Neuronal stem cell (in vitro differentiated cells): ENCODE measurements around the gene BCDIN3D.
A peak's percentile ranks its signal among the peaks of the same experiment; 100 is the strongest.

Experiments used
- DNase-seq: peaks from one replicate; pipeline ENCODE4 v3.0.0-alpha.2; 2013; ENCODE audit warnings: low spot score
- H2AFZ ChIP-seq: one replicate; pipeline ENCODE4 v1.6.1; 2013; ENCODE audit warnings: mild to moderate bottlenecking, low read length, inconsistent platforms
- H2AK5ac ChIP-seq: 2 replicates; pipeline ENCODE4 v1.6.1; 2013; ENCODE audit warnings: low read depth, mild to moderate bottlenecking, inconsistent platforms, low read length, moderate library complexity, mixed read lengths
- H2BK120ac ChIP-seq: 2 replicates; pipeline ENCODE4 v1.6.1; 2013; ENCODE audit warnings: low read depth, mild to moderate bottlenecking, inconsistent platforms, low read length, moderate library complexity, mixed read lengths
- H2BK12ac ChIP-seq: one replicate; pipeline ENCODE4 v1.6.1; 2013; ENCODE audit warnings: low read length, inconsistent platforms
- H2BK15ac ChIP-seq: 2 replicates; pipeline ENCODE4 v1.6.1; 2013; ENCODE audit warnings: mild to moderate bottlenecking, low read length, inconsistent platforms, mixed read lengths
- H2BK5ac ChIP-seq: one replicate; pipeline ENCODE4 v1.6.1; 2013; ENCODE audit warnings: inconsistent platforms, mild to moderate bottlenecking, low read length, moderate library complexity
- H3K14ac ChIP-seq: one replicate; pipeline ENCODE4 v1.6.1; 2013; ENCODE audit warnings: low read length, inconsistent platforms
- H3K18ac ChIP-seq: 2 replicates; pipeline ENCODE4 v1.6.1; 2013; ENCODE audit warnings: low read length, inconsistent platforms
- H3K23ac ChIP-seq: 2 replicates; pipeline ENCODE4 v1.6.1; 2013; ENCODE audit warnings: low read depth, mild to moderate bottlenecking, mixed read lengths, low read length, inconsistent platforms; ENCODE audit not compliant: poor library complexity
- H3K27ac ChIP-seq: replicated peaks from 3 replicates; pipeline ENCODE4 v1.5.1; 2013; ENCODE audit warnings: low read length, inconsistent platforms
- H3K27me3 ChIP-seq, 3 experiments: 2 replicates each; pipeline ENCODE4 v1.6.1; 2013; ENCODE audit warnings: low read length in 3 of 3, mild to moderate bottlenecking in 2 of 3, inconsistent platforms in 1 of 3, low read depth in 1 of 3, mixed read lengths in 1 of 3, moderate library complexity in 1 of 3; ENCODE audit not compliant: control insufficient read depth in 3 of 3, insufficient read depth in 3 of 3
- H3K36me3 ChIP-seq, 2 donors: replicated peaks in 1 of 2; 2 replicates each; pipeline ENCODE4 v1.6.1; 2013; ENCODE audit warnings: low read length in 2 of 2; ENCODE audit not compliant: control insufficient read depth in 2 of 2, insufficient read depth in 2 of 2
- H3K4ac ChIP-seq: 2 replicates; pipeline ENCODE4 v1.6.1; 2013; ENCODE audit warnings: inconsistent platforms, mild to moderate bottlenecking, low read length, moderate library complexity
- H3K4me1 ChIP-seq, 2 donors: 1 replicate in 1 of 2; 2 replicates in 1 of 2; pipeline ENCODE4 v1.6.1; 2013; ENCODE audit warnings: low read length in 2 of 2, low read depth in 1 of 2; ENCODE audit not compliant: control insufficient read depth in 2 of 2, insufficient read depth in 1 of 2
- H3K4me2 ChIP-seq: one replicate; pipeline ENCODE4 v1.6.1; 2013; ENCODE audit warnings: mild to moderate bottlenecking, low read length, inconsistent platforms; ENCODE audit not compliant: insufficient read depth, poor library complexity, severe bottlenecking
- H3K4me3 ChIP-seq, 2 donors: 2 replicates each; pipeline ENCODE4 v1.5.1; 2013; ENCODE audit warnings: low read length in 2 of 2, mild to moderate bottlenecking in 2 of 2, inconsistent platforms in 1 of 2, moderate library complexity in 1 of 2
- H3K79me1 ChIP-seq: one replicate; pipeline ENCODE4 v1.6.1; 2013; ENCODE audit warnings: low read depth, mild to moderate bottlenecking, inconsistent platforms, low read length, moderate library complexity
- H3K9ac ChIP-seq: one replicate; pipeline ENCODE4 v1.6.1; 2013; ENCODE audit warnings: mild to moderate bottlenecking, low read depth, low read length, inconsistent platforms; ENCODE audit not compliant: poor library complexity
- H3K9me3 ChIP-seq, 2 donors: replicated peaks in 1 of 2; 2 replicates each; pipeline versions ENCODE3 to v1.6.1; 2013; ENCODE audit warnings: low read length in 2 of 2, mild to moderate bottlenecking in 2 of 2, inconsistent platforms in 1 of 2, low read depth in 1 of 2, mixed read lengths in 1 of 2, moderate library complexity in 1 of 2; ENCODE audit not compliant: control insufficient read depth in 2 of 2, insufficient read depth in 1 of 2
- H4K8ac ChIP-seq: one replicate; pipeline ENCODE4 v1.6.1; 2013; ENCODE audit warnings: low read depth, mild to moderate bottlenecking, inconsistent platforms, low read length, moderate library complexity
- H4K91ac ChIP-seq: one replicate; pipeline ENCODE4 v1.6.1; 2013; ENCODE audit warnings: low read length, low read depth, mild to moderate bottlenecking, inconsistent platforms; ENCODE audit not compliant: poor library complexity
- WGBS, 2 donors: extraction: QIAGEN DNeasy Blood & Tissue Kit; methylation state at CpG; one replicate each; pipeline ENCODE4 v1.1.7; 2013; ENCODE audit warnings: missing lambda C conversion rate in 2 of 2, mixed read lengths in 1 of 2; ENCODE audit not compliant: insufficient read length in 2 of 2, insufficient replicate concordance in 1 of 2; ENCODE audit errors: extremely low coverage in 2 of 2; 5-methylcytosine and 5-hydroxymethylcytosine counted together

Gene BCDIN3D

DNA sequence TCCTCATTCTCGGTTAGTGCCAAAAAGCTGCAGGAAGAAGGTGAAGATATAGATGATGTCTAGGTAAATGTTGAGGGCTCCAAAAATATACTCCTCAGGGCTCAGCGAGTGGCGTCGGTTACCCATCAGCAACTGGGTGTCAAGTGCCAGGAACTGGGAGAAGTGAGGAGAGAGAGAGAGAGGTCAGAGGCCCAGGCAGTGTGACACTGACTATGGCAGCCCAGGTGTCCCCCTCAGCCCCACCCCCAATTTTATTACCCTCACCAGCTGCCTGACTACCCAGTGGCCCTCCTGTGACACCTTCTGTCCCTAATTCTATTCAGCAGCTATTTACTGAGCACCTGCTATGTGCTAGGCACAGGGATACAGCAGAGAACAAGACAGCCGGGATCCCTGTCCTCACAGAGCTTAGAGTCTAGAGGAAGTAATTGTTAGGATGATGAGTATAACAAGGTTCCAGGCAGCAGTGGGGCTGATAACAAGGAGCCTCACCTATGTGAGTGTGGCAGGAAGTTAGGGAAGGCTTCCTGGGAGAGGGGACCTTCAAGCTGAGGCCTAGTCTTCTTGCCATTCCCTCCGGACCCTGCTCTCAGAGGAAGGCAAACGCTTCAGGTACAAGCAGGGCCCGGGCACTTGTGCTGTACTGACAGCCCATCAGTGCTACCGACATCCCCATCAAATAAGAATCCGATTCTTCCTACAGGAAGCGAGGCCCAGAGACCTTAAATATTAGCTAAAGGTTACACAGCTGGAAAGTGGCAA is 27.8 kb upstream of the BCDIN3D start:
- Histone ChIP-seq H3K23ac (no peak overlapping the region), H3K4me1 (peaks cover 0 to 7% of the 10 kb centered on the region in 2 donors), H2AK5ac (no peak overlapping the region), H2AFZ (no peak overlapping the region), H2BK5ac (peak overlapping the region; percentile 73), H3K4ac (no peak overlapping the region), H3K27ac (no peak overlapping the region), H3K9ac (no peak overlapping the region), H3K27me3 (peaks cover 0 to 59% (median 0%) of the 10 kb centered on the region in 3 experiments), H2BK15ac (peak overlapping the region; percentile 18), H3K9me3 (no peaks in the 10 kb centered on the region), H3K18ac (no peak overlapping the region), H4K91ac (no peak overlapping the region), H2BK120ac (no peak overlapping the region), H3K4me3 (no peak overlapping the region), H4K8ac (no peak overlapping the region), H3K4me2 (no peak overlapping the region), H3K14ac (no peak overlapping the region), H3K79me1 (no peaks in the 10 kb centered on the region), H3K36me3 (no peaks in the 10 kb centered on the region), H2BK12ac (no peak overlapping the region)
- no peak for DNase-seq
- WGBS, 2 donors: no CpG with 5 or more reads among the region's 11 CpGs

GRCh38 chr12:49869816-49870500 is 27.1 kb upstream of the BCDIN3D start:
- Histone ChIP-seq H4K91ac (no peak overlapping the region), H3K4me1 (peaks cover 0 to 7% of the 10 kb centered on the region in 2 donors)
- no CpG with 5 or more reads among the region's 14 CpGs for WGBS, 2 donors

DNA sequence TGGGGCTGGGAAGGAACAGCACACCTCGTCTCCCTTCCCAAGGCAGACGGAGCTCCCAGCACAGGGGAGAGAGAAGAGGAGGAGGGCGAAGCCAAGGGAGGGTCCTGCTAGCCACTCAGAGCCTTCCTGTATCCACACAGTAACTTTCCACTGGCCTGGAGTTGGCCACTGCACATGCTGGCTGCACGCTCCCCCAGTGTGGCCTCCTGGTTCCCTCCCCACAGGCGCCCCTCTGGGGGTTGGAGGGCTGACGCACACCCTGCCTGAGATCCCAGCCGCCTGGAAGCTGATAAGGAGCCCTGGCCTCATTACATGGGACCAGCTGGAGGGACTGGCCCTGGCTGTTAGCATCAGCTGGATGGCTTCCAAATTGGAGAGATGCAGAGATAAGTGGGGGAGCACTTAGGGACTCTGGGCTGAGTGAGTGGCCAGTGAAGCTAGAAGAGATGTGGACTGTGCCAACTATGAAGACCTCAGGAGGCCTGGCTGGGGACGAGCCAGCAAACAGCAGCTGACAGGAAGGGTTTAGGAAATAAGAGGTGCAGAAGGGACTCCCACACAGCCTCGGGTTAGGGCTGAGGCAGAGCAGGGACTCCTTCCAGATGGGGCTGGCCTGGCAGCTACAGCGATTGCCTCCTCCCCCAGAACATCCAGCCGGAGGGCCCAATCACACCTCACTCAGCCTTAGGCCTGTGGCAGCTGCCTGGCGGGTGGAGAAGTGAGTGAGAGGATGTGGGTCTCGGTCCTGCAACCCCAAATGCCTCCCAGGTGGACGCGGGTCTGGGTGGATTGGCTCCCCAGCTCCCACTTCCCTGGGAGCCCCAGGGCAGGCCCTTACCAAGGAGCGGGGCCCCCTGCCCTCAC is 26.3 kb upstream of the BCDIN3D start:
- Histone ChIP-seq H3K9me3 (no peaks in the 10 kb centered on the region), H3K27me3 (peaks cover 0 to 68% (median 0%) of the 10 kb centered on the region in 3 experiments), H3K4me2 (no peak overlapping the region), H4K91ac (no peak overlapping the region), H3K4me3 (no peak overlapping the region), H3K79me1 (no peaks in the 10 kb centered on the region), H3K23ac (peak overlapping the region; percentile 62), H3K4ac (no peak overlapping the region), H3K36me3 (no peaks in the 10 kb centered on the region), H2BK15ac (peak overlapping the region; percentile 5), H2AK5ac (peak overlapping the region; percentile 77), H3K18ac (no peak overlapping the region), H2BK5ac (peak overlapping the region; percentile 73), H2BK12ac (no peak overlapping the region), H2AFZ (no peak overlapping the region), H2BK120ac (no peak overlapping the region), H3K14ac (no peak overlapping the region), H3K9ac (no peak overlapping the region), H3K27ac (no peak overlapping the region), H4K8ac (no peak overlapping the region), H3K4me1 (peaks cover 0 to 5% of the 10 kb centered on the region in 2 donors)
- WGBS, 2 donors: no CpG with 5 or more reads among the region's 16 CpGs
- no peak for DNase-seq

More at GRCh38 chr12:49869816-49870500, 27.1 kb upstream of the BCDIN3D start:
- H3K4ac ChIP-seq: no peak overlapping the region
- H2BK12ac ChIP-seq: no peak overlapping the region
- H2AFZ ChIP-seq: no peak overlapping the region
- H3K4me2 ChIP-seq: no peak overlapping the region
- H3K4me3 ChIP-seq: no peak overlapping the region
- no peaks in the 10 kb centered on the region for H3K36me3 ChIP-seq
- DNase-seq: no peak
- H2BK5ac ChIP-seq: peak overlapping the region; percentile 73
- H3K9me3 ChIP-seq: no peaks in the 10 kb centered on the region
- no peak overlapping the region for H4K8ac ChIP-seq
- no peak overlapping the region for H2BK120ac ChIP-seq
- H3K9ac ChIP-seq: no peak overlapping the region
- H3K18ac ChIP-seq: no peak overlapping the region
- peak overlapping the region; percentile 77 for H2AK5ac ChIP-seq
- H3K79me1 ChIP-seq: no peaks in the 10 kb centered on the region
- no peak overlapping the region for H3K14ac ChIP-seq
- peak overlapping the region; percentile 18 for H2BK15ac ChIP-seq
- peaks cover 0 to 67% (median 0%) of the 10 kb centered on the region in 3 experiments for H3K27me3 ChIP-seq
- no peak overlapping the region for H3K27ac ChIP-seq
- H3K23ac ChIP-seq: peak overlapping the region; percentile 62
